ENCODE results near the gene METRN.
"Not testable (repeated sequence)": the region's sequence is repeated elsewhere in the genome, so short reads cannot be mapped to it uniquely, and the experiment has no call there.

DNA sequence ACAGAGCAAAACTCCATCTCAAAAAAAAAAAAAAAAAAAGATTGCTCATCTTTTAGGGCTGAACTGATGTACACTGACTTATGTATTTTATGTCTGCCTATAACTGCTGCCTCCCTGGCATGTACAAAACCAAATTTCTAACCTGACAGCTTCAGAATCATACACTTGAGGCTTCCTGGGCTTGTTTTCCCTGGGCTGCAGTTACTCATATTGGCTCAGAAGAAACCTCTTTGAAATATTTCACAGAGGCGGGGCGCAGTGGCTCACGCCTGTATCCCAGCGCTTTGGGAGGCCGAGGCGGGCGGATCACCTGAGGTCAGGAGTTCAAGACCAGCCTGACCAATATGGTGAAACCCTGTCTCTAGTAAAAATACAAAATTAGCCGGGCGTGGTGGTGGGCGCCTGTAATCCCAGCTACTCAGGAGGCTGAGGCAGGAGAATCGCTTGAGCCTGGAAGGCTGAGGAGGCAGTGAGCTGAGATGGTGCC lies 39.2 kb downstream of the METRN start:
- TF ChIP-seq EP300 (IDR thresholded peaks at IDR 0.05): not testable (repeated sequence)
- TF ChIP-seq, protein P1, sequence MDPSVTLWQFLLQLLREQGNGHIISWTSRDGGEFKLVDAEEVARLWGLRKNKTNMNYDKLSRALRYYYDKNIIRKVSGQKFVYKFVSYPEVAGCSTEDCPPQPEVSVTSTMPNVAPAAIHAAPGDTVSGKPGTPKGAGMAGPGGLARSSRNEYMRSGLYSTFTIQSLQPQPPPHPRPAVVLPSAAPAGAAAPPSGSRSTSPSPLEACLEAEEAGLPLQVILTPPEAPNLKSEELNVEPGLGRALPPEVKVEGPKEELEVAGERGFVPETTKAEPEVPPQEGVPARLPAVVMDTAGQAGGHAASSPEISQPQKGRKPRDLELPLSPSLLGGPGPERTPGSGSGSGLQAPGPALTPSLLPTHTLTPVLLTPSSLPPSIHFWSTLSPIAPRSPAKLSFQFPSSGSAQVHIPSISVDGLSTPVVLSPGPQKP (IDR thresholded peaks at IDR 0.05; ENCODE audit: low read depth, low read length): not testable (repeated sequence)
